ENCODE measurements around the gene AGXT2. TPM values are rescaled to one million over a fixed set of nuclear protein-coding genes. Genes with fewer than 3 reads are reported as not detected.

The AGXT2 gene
- total and polyA plus RNA-seq, 9 of the 15 experiments (the other 6 are each of a cell fraction or from before 2014, with no cell fraction given) = not detected

DNA sequence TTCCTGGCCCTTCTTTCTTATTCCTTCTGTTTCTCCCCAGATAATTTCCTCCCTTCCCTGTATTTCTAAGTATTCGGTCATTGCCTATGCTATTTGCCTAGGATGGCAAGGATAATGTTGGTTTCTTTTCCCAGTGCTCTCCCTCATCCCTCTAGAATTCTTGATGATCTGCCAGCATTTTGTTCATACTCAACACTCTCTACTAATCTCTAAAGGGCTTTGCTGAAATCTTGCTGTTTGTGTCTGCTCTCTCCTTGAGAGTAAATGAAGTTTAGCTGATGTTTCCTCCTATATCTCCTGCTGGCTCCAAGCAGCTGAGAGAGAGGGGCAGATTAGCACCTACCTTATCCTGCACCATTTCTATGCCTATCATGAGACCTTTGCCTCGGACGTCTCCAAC is 38.1 kb downstream of the AGXT2 start (continued):
- TF ChIP-seq, protein P1, sequence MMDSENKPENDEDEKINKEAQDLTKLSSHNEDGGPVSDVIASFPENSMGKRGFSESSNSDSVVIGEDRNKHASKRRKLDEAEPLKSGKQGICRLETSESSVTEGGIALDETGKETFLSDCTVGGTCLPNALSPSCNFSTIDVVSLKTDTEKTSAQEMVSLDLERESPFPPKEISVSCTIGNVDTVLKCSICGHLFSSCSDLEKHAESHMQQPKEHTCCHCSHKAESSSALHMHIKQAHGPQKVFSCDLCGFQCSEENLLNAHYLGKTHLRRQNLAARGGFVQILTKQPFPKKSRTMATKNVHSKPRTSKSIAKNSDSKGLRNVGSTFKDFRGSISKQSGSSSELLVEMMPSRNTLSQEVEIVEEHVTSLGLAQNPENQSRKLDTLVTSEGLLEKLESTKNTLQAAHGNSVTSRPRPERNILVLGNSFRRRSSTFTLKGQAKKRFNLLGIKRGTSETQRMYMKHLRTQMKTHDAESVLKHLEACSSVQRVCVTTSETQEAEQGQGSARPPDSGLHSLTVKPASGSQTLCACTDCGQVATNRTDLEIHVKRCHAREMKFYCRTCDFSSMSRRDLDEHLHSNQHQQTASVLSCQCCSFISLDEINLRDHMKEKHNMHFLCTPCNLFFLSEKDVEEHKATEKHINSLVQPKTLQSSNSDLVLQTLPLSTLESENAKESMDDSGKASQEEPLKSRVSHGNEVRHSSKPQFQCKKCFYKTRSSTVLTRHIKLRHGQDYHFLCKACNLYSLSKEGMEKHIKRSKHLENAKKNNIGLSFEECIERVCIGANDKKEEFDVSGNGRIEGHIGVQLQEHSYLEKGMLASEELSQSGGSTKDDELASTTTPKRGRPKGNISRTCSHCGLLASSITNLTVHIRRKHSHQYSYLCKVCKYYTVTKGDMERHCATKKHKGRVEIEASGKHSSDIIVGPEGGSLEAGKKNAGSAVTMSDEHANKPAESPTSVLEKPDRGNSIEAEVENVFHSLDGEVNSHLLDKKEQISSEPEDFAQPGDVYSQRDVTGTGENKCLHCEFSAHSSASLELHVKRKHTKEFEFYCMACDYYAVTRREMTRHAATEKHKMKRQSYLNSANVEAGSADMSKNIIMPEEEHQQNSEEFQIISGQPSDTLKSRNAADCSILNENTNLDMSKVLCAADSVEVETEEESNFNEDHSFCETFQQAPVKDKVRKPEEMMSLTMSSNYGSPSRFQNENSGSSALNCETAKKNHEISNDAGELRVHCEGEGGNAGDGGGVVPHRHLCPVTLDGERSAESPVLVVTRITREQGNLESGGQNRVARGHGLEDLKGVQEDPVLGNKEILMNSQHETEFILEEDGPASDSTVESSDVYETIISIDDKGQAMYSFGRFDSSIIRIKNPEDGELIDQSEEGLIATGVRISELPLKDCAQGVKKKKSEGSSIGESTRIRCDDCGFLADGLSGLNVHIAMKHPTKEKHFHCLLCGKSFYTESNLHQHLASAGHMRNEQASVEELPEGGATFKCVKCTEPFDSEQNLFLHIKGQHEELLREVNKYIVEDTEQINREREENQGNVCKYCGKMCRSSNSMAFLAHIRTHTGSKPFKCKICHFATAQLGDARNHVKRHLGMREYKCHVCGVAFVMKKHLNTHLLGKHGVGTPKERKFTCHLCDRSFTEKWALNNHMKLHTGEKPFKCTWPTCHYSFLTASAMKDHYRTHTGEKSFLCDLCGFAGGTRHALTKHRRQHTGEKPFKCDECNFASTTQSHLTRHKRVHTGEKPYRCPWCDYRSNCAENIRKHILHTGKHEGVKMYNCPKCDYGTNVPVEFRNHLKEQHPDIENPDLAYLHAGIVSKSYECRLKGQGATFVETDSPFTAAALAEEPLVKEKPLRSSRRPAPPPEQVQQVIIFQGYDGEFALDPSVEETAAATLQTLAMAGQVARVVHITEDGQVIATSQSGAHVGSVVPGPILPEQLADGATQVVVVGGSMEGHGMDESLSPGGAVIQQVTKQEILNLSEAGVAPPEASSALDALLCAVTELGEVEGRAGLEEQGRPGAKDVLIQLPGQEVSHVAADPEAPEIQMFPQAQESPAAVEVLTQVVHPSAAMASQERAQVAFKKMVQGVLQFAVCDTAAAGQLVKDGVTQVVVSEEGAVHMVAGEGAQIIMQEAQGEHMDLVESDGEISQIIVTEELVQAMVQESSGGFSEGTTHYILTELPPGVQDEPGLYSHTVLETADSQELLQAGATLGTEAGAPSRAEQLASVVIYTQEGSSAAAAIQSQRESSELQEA (IDR thresholded peaks at IDR 0.05; ENCODE audit: low read depth) = no peak
- no peak for TF ChIP-seq ZNF445 (CRISPR knock-in tag; IDR thresholded peaks at IDR 0.05; ENCODE audit: low read depth)
- no peak for TF ChIP-seq BRD9 (IDR thresholded peaks at IDR 0.05; ENCODE audit: low read depth, partially characterized antibody)
- no peak for TF ChIP-seq MAFG (tag; conservative IDR thresholded peaks at IDR 0.05)
- TF ChIP-seq STAT5B (CRISPR knock-in tag; IDR thresholded peaks at IDR 0.05) = no peak
- TF ChIP-seq NR4A1 (CRISPR knock-in tag; IDR thresholded peaks at IDR 0.05) = no peak
- TF ChIP-seq NR4A1 (tag; IDR thresholded peaks at IDR 0.05) = no peak

Measured in K562 (cell line).